ENCODE measurements around the gene TLDC2.
"Not testable (repeated sequence)": the region's sequence is repeated elsewhere in the genome, so short reads cannot be mapped to it uniquely, and the experiment has no call there.

TLDC2 gene

GRCh38 chr20:36871640-36872570, 4.0 kb upstream of the TLDC2 start:
- DNase-seq: no peak

- no peak for DNase-seq
Observed at GRCh38 chr20:36872852-36873251, 3.1 kb upstream of the TLDC2 start.

- no peak for DNase-seq
Observed at GRCh38 chr20:36873498-36874189, 2.3 kb upstream of the TLDC2 start.

- DNase-seq: not testable (repeated sequence)
Observed at GRCh38 chr20:36875093-36875492, 845 bp upstream of the TLDC2 start.

- no peak for DNase-seq
Observed at GRCh38 chr20:36876473-36876833, 515 bp downstream of the TLDC2 start.

GRCh38 chr20:36878941-36879340, 3.0 kb downstream of the TLDC2 start:
- no peak for DNase-seq

- no peak for DNase-seq
Observed at GRCh38 chr20:36880741-36881250, 4.9 kb downstream of the TLDC2 start.

GRCh38 chr20:36881331-36881730, 5.4 kb downstream of the TLDC2 start:
- DNase-seq: no peak

- DNase-seq: peak; percentile 41
Observed at GRCh38 chr20:36881888-36882287, 6.0 kb downstream of the TLDC2 start.

GRCh38 chr20:36883977-36884535, 8.1 kb downstream of the TLDC2 start:
- no peak for DNase-seq

GRCh38 chr20:36885356-36885755, 9.4 kb downstream of the TLDC2 start:
- DNase-seq: no peak

GRCh38 chr20:36886859-36887751, 11.2 kb downstream of the TLDC2 start:
- DNase-seq: peak; percentile 90

- no peak for DNase-seq
Observed at GRCh38 chr20:36887752-36888090, 11.8 kb downstream of the TLDC2 start.

GRCh38 chr20:36888880-36889516, 13.1 kb downstream of the TLDC2 start:
- no peak for DNase-seq

GRCh38 chr20:36890586-36890985, 14.6 kb downstream of the TLDC2 start:
- DNase-seq: no peak

- no peak for DNase-seq
Observed at GRCh38 chr20:36891211-36891610, 15.3 kb downstream of the TLDC2 start.

GRCh38 chr20:36893801-36894200, 17.9 kb downstream of the TLDC2 start:
- DNase-seq: no peak

GRCh38 chr20:36895036-36895435, 19.1 kb downstream of the TLDC2 start:
- peak; percentile 13 for DNase-seq

GRCh38 chr20:36904690-36905089, 28.8 kb downstream of the TLDC2 start:
- DNase-seq: no peak

GRCh38 chr20:36905566-36905965, 29.6 kb downstream of the TLDC2 start:
- not testable (repeated sequence) for DNase-seq

GRCh38 chr20:36906086-36906485, 30.1 kb downstream of the TLDC2 start:
- not testable (repeated sequence) for DNase-seq

- DNase-seq: no peak
Observed at GRCh38 chr20:36908603-36909002, 32.7 kb downstream of the TLDC2 start.
